A549 (cell line): ENCODE data around the gene FNTB.

Experiments used
- CTCF ChIP-seq: fragments of >200 bp; sonication (Bioruptor Twin); formaldehyde crosslinking; IDR thresholded peaks from 3 replicates; pipeline ENCODE4 v1.5.1; 2016
- ELK1 ChIP-seq: fragments of 150-350 bp; IDR thresholded peaks from 2 replicates; pipeline ENCODE4 v1.6.1; 2014; ENCODE audit warnings: low read depth, mild to moderate bottlenecking, low read length
- EP300 ChIP-seq, 2 experiments: fragments of >200 bp; sonication (Bioruptor Twin); formaldehyde crosslinking; IDR thresholded peaks; 2 replicates in 1 of 2; 3 replicates in 1 of 2; pipeline ENCODE4 v1.6.1; 2016 to 2017
- HDAC2 ChIP-seq: fragments of 200-600 bp; sonication (generic); IDR thresholded peaks from 2 replicates; pipeline ENCODE4 v1.6.1; 2016
- JUNB ChIP-seq: fragments of >200 bp; sonication (Bioruptor Twin); formaldehyde crosslinking; IDR thresholded peaks from 2 replicates; pipeline ENCODE4 v1.6.1; 2016
- PHF8 ChIP-seq: fragments of 200-600 bp; sonication (generic); IDR thresholded peaks from 2 replicates; pipeline ENCODE4 v1.6.1; 2016; ENCODE audit warnings: low read depth, mild to moderate bottlenecking, antibody characterized with exemption, moderate library complexity, borderline replicate concordance
- RAD21 ChIP-seq, 2 experiments: fragments of >200 bp in 1 of 2; sonication (Bioruptor Twin) in 1 of 2; formaldehyde crosslinking in 1 of 2; IDR thresholded peaks in 1 of 2; conservative IDR thresholded peaks in 1 of 2; 2 replicates in 1 of 2; 3 replicates in 1 of 2; pipeline ENCODE4 v1.6.1; 2012 to 2018; ENCODE audit warnings: inconsistent platforms in 1 of 2
- SMC3 ChIP-seq: fragments of >200 bp; sonication (Bioruptor Twin); formaldehyde crosslinking; IDR thresholded peaks from 3 replicates; pipeline ENCODE4 v1.6.1; 2018; ENCODE audit warnings: inconsistent platforms
- SREBF2 ChIP-seq: fragments of 450-650 bp; IDR thresholded peaks from 2 replicates; pipeline ENCODE4 v1.6.1; 2014; ENCODE audit warnings: mild to moderate bottlenecking, moderate library complexity
- ZC3H11A ChIP-seq: fragments of 450-650 bp; IDR thresholded peaks from 2 replicates; pipeline ENCODE4 v1.6.1; 2014; ENCODE audit warnings: antibody characterized with exemption, mild to moderate bottlenecking
- TF ChIP-seq, protein P1 (sequence below): fragments of 200-600 bp; sonication (generic); IDR thresholded peaks from 2 replicates; pipeline ENCODE4 v1.6.1; 2016; ENCODE audit warnings: antibody characterized with exemption, mild to moderate bottlenecking, moderate library complexity

GRCh38 chr14:65003394-65003793, 16.7 kb downstream of the FNTB start:
- TF ChIP-seq CTCF, result no peak
- no peak for TF ChIP-seq HDAC2
- no peak for TF ChIP-seq SMC3
- TF ChIP-seq, protein P1, sequence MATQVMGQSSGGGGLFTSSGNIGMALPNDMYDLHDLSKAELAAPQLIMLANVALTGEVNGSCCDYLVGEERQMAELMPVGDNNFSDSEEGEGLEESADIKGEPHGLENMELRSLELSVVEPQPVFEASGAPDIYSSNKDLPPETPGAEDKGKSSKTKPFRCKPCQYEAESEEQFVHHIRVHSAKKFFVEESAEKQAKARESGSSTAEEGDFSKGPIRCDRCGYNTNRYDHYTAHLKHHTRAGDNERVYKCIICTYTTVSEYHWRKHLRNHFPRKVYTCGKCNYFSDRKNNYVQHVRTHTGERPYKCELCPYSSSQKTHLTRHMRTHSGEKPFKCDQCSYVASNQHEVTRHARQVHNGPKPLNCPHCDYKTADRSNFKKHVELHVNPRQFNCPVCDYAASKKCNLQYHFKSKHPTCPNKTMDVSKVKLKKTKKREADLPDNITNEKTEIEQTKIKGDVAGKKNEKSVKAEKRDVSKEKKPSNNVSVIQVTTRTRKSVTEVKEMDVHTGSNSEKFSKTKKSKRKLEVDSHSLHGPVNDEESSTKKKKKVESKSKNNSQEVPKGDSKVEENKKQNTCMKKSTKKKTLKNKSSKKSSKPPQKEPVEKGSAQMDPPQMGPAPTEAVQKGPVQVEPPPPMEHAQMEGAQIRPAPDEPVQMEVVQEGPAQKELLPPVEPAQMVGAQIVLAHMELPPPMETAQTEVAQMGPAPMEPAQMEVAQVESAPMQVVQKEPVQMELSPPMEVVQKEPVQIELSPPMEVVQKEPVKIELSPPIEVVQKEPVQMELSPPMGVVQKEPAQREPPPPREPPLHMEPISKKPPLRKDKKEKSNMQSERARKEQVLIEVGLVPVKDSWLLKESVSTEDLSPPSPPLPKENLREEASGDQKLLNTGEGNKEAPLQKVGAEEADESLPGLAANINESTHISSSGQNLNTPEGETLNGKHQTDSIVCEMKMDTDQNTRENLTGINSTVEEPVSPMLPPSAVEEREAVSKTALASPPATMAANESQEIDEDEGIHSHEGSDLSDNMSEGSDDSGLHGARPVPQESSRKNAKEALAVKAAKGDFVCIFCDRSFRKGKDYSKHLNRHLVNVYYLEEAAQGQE, result no peak
- no peak for TF ChIP-seq JUNB
- no peak for TF ChIP-seq ZC3H11A
- TF ChIP-seq EP300 (IDR thresholded peaks at IDR 0.05), result no peak
- TF ChIP-seq SREBF2, result no peak
- no peak for TF ChIP-seq RAD21 (conservative IDR thresholded peaks at IDR 0.05 in 1 of 2, IDR thresholded peaks at IDR 0.05 in 1 of 2)
- TF ChIP-seq ELK1, result no peak
- TF ChIP-seq PHF8, result no peak
